KMS-11 (cell line): Measurements from ENCODE around the gene TUB.

Experiments used
- H2AFZ ChIP-seq: fragments of 200-600 bp; sonication (generic); 2 replicates; pipeline ENCODE4 v1.6.1; 2016; ENCODE audit warnings: antibody characterized with exemption, mixed run types, low read depth
- H3K27ac ChIP-seq: fragments of 200-600 bp; sonication (generic); 2 replicates; pipeline ENCODE4 v1.6.1; 2016; ENCODE audit warnings: mild to moderate bottlenecking, mixed run types
- H3K27me3 ChIP-seq: fragments of 200-600 bp; sonication (generic); 2 replicates; pipeline ENCODE4 v1.6.1; 2017; ENCODE audit warnings: mild to moderate bottlenecking, low read depth, mixed run types, moderate library complexity; ENCODE audit not compliant: insufficient read depth
- H3K36me3 ChIP-seq: fragments of 200-600 bp; sonication (generic); 2 replicates; pipeline ENCODE4 v1.6.1; 2017; ENCODE audit warnings: mild to moderate bottlenecking, mixed run types; ENCODE audit not compliant: insufficient read depth
- H3K4me1 ChIP-seq: fragments of 200-600 bp; sonication (generic); 2 replicates; pipeline ENCODE4 v1.6.1; 2016; ENCODE audit warnings: mild to moderate bottlenecking, low read depth, mixed run types; ENCODE audit not compliant: poor library complexity, severe bottlenecking
- H3K4me2 ChIP-seq: fragments of 200-600 bp; sonication (generic); 2 replicates; pipeline ENCODE4 v1.7.0; 2016; ENCODE audit warnings: mild to moderate bottlenecking, mixed run types
- H3K4me3 ChIP-seq: fragments of 200-600 bp; sonication (generic); IDR thresholded peaks from 2 replicates; pipeline ENCODE4 v1.6.1; 2017; ENCODE audit warnings: low read depth, low read length, mixed read lengths; ENCODE audit not compliant: insufficient read depth
- H3K79me2 ChIP-seq: fragments of 200-600 bp; sonication (generic); 2 replicates; pipeline ENCODE4 v1.6.1; 2016; ENCODE audit warnings: low read depth, mixed run types; ENCODE audit not compliant: insufficient read depth
- H3K9ac ChIP-seq: fragments of 200-600 bp; sonication (generic); 2 replicates; pipeline ENCODE4 v1.6.1; 2016; ENCODE audit warnings: mild to moderate bottlenecking, mixed run types
- H4K20me1 ChIP-seq: fragments of 200-600 bp; sonication (generic); 2 replicates; pipeline ENCODE4 v1.6.1; 2016; ENCODE audit warnings: mild to moderate bottlenecking, mixed run types; ENCODE audit not compliant: insufficient read depth
- CTCF ChIP-seq: fragments of 200-600 bp; sonication (generic); conservative IDR thresholded peaks from 2 replicates; pipeline ENCODE4 v1.6.1; 2017; ENCODE audit warnings: low read depth, mild to moderate bottlenecking, antibody characterized with exemption, low read length, moderate library complexity, mixed read lengths

TUB gene

GRCh38 chr11:8092587-8093424 lies 11.8 kb downstream of the TUB start:
- TF ChIP-seq CTCF, result peak; percentile 69
- Histone ChIP-seq H3K79me2 (no peaks in the 10 kb centered on the region), H3K4me2 (no peak overlapping the region), H3K4me3 (no peak overlapping the region), H3K27ac (no peak overlapping the region), H3K9ac (no peak overlapping the region), H3K27me3 (no peaks in the 10 kb centered on the region), H3K36me3 (no peaks in the 10 kb centered on the region), H2AFZ (peak overlapping the region; percentile 47; the same call in 1 of the 2 replicates), H3K4me1 (peaks cover 6% of the 10 kb centered on the region), H4K20me1 (no peaks in the 10 kb centered on the region)

- Histone ChIP-seq H3K27ac (no peak overlapping the region), H3K9ac (no peak overlapping the region), H2AFZ (no peak overlapping the region), H3K4me1 (peaks cover 6% of the 10 kb centered on the region), H3K36me3 (no peaks in the 10 kb centered on the region), H3K4me2 (no peak overlapping the region), H3K27me3 (no peaks in the 10 kb centered on the region), H3K79me2 (no peaks in the 10 kb centered on the region), H4K20me1 (no peaks in the 10 kb centered on the region), H3K4me3 (no peak overlapping the region)
- TF ChIP-seq CTCF, result no peak
Observed at GRCh38 chr11:8093931-8094575, 13.0 kb downstream of the TUB start.

- H3K4me3 ChIP-seq, result no peak overlapping the region
- H3K27me3 ChIP-seq, result no peaks in the 10 kb centered on the region
- peaks cover 6% of the 10 kb centered on the region for H3K4me1 ChIP-seq
- H2AFZ ChIP-seq, result no peak overlapping the region
- no peaks in the 10 kb centered on the region for H3K79me2 ChIP-seq
- no peaks in the 10 kb centered on the region for H3K36me3 ChIP-seq
- H4K20me1 ChIP-seq, result no peaks in the 10 kb centered on the region
- no peak overlapping the region for H3K27ac ChIP-seq
- no peak overlapping the region for H3K9ac ChIP-seq
- H3K4me2 ChIP-seq, result no peak overlapping the region
- no peak for TF ChIP-seq CTCF
Observed at GRCh38 chr11:8094656-8095055, 13.6 kb downstream of the TUB start.

GRCh38 chr11:8095371-8095770 lies 14.4 kb downstream of the TUB start:
- Histone ChIP-seq H3K27ac (no peak overlapping the region), H3K4me2 (no peak overlapping the region), H3K79me2 (no peaks in the 10 kb centered on the region), H4K20me1 (no peaks in the 10 kb centered on the region), H3K9ac (no peak overlapping the region), H3K4me1 (peaks cover 6% of the 10 kb centered on the region), H2AFZ (no peak overlapping the region), H3K4me3 (no peak overlapping the region), H3K36me3 (no peaks in the 10 kb centered on the region), H3K27me3 (no peaks in the 10 kb centered on the region)
- TF ChIP-seq CTCF, result no peak
